HG02870 (cell line): Measurements from ENCODE around the gene MICALL1.

Source experiments
- ATAC-seq: cut with Tn5 transposase; IDR thresholded peaks from one replicate; pipeline ENCODE4 v1.9.1; 2021; ENCODE audit warnings: mild to moderate bottlenecking, moderate library complexity; ENCODE audit not compliant: unreplicated experiment

Gene MICALL1

DNA sequence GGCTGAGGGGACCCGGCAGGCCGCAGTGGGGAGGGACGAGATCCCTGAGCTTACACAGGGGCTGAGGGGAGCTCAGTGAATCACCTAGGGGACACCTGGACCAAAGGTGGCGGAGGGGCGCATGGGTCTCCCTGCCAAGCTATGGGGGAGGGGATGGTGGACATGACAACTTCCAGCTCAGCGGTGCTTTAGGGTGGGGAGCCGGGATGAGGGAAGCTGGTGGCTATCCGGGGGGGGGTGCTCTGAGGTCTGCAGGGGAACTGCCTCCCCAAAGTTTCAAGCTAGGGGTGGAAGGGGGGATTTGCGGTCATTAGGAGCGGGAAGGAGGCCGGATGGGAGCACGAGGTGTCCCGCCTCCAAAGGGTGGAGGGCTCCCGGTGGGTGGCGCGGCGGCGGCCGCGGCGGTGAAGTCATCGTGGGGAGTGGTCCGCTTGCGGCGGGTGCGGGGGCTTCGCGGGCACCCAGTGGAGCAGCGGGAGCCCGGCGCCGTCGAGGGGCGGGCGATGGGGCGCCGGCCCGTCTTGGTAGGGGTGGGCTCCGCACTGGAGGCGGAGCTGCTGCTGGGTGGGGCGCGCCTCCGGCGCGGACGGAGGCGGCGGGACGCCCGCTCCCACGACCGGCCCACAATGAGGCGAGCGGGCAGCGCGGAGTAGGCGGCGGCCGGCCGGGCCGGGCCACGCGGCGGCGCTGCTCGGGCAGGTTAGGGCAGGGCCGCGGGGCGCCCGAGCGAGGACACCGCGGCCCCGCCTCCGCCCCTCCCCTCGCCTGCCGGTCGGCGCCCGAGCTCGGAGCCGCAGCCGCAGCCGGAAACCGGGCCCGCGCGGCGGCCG is at the start of gene MICALL1:
MICALL1 (plus strand) TSS at position 764 of the 830 bp plus-strand sequence. CDS start 126 bp downstream, outside the sequence.
- ATAC-seq, result no peak

- ATAC-seq, result no peak
These were observed 45.2 kb upstream of the MICALL1 start for GRCh38 chr22:37860796-37861421.

DNA sequence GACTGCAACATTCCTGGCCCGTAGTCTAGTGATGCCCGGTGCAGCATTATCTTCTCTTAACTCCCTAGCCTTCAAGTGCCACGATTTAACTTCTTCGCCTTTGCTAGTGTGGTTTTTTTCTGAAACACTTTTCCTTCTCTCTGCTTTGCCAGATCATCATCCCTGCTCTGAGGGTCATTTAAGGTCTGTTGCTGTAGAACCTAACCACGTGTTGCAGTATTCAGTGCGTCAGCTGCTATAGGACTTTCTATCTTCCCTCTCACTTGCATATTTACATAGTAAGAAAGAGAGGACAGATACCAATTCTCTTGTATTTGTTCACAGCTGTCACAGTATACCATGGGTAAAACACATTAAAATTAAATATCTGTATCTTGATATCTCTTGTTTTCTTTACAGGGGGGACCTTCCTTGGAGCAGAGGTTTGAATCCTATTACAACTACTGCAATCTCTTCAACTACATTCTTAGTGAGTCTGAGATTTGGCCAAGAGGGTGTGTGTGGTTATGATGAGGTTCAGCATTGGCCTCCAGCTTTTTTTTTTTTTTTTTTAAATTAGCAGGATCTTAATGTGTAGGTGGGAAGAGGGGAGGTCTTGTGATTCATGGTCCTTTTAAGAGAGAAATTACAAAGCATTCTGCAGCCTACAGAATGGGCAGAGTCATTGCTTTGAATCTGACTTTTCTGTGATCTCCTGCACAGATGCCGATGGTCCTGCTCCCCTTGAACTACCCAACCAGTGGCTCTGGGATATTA is 43.3 kb upstream of the MICALL1 start:
- no peak for ATAC-seq

DNA sequence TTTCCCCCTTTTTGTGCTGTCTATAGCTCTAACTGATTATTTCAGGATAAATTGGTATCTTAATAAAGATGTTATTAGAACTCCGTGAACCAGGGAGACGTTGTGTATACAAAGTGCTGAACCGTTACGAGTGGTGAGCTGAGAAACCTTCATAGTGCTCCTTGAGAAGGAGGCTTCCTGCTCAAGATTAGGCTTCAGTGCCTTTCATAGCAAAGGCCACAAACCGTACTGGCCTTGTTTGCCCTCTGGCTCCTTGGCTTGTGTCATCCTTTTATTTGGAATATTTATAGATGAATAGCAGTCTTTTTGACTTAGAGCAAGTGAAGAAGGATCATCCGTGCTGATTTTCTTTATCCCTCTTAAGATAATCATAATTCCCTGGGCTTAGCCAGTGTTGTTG is 40.6 kb upstream of the MICALL1 start:
- ATAC-seq, result no peak

GRCh38 chr22:37870273-37870672 is 35.8 kb upstream of the MICALL1 start:
- no peak for ATAC-seq

- ATAC-seq, result no peak
These were observed 25.2 kb upstream of the MICALL1 start for GRCh38 chr22:37880668-37881440.

- ATAC-seq, result no peak
These were observed 21.7 kb upstream of the MICALL1 start for GRCh38 chr22:37884420-37884819.

GRCh38 chr22:37887584-37888378 is 18.3 kb upstream of the MICALL1 start:
- ATAC-seq, result no peak

DNA sequence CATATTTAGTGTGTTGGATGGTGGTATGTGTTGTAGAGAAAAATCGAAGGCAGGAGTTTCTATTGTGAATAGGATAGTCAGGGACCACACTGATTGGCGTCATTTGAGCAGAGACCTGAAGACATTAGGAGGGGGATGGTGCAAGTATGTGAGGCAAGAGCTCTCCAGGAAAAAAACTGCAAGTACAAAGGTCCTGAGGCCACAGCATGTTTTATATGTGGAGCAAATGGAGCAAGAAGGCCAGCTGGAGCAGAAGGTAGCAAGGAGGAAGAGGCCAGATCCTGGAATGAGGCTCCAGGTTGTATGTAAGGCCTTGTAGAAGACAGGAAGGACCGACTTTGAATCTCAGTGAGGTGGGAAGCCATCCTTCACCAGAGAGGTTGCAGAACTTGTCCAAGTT is 14.2 kb upstream of the MICALL1 start:
- no peak for ATAC-seq

GRCh38 chr22:37892566-37893335 is 13.3 kb upstream of the MICALL1 start:
- ATAC-seq, result no peak

- ATAC-seq, result no peak
These were observed 12.5 kb upstream of the MICALL1 start for GRCh38 chr22:37893583-37893983.

DNA sequence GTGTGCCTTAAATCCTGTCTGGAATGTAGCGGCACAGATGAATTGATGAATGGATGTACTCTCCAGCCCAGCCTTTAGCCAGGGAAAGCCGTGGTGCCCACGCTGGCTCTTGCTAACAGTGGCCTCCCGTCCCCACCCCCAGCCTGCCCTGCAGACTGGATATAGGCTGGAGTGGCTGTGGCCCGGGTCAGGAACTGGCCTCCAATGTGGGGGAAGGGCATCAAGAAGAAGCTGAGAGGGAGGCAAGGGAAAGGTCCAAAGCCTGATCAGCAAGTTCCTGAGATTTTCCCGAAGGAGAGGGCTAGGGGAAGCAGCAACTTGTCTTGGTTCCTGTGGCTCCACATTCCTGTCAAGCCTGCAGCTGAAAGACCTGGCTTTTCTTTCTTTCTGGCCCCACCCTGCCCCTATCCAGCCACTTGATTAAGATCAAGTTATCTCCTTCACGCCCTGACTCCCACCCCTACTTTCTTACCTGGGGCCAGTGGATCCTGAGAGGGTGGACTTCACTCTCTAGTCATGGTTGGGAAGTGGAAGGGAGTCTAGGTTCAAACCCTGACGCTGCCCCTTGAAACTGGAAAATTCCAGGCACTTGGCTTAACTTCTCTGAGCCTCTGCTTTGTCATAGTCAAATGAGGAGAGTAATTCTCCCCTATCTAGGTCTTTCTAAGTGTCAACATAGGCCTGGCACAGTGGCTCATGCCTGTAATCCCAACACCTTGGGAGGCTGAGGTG is 11.0 kb upstream of the MICALL1 start:
- ATAC-seq, result no peak

- ATAC-seq, result no peak
These were observed 9.9 kb upstream of the MICALL1 start for GRCh38 chr22:37896181-37896592.

GRCh38 chr22:37896939-37897338 is 9.2 kb upstream of the MICALL1 start:
- no peak for ATAC-seq

- ATAC-seq, result no peak
These were observed 8.3 kb upstream of the MICALL1 start for GRCh38 chr22:37897807-37898206.

- no peak for ATAC-seq
These were observed 7.5 kb upstream of the MICALL1 start for GRCh38 chr22:37898441-37899181.

DNA sequence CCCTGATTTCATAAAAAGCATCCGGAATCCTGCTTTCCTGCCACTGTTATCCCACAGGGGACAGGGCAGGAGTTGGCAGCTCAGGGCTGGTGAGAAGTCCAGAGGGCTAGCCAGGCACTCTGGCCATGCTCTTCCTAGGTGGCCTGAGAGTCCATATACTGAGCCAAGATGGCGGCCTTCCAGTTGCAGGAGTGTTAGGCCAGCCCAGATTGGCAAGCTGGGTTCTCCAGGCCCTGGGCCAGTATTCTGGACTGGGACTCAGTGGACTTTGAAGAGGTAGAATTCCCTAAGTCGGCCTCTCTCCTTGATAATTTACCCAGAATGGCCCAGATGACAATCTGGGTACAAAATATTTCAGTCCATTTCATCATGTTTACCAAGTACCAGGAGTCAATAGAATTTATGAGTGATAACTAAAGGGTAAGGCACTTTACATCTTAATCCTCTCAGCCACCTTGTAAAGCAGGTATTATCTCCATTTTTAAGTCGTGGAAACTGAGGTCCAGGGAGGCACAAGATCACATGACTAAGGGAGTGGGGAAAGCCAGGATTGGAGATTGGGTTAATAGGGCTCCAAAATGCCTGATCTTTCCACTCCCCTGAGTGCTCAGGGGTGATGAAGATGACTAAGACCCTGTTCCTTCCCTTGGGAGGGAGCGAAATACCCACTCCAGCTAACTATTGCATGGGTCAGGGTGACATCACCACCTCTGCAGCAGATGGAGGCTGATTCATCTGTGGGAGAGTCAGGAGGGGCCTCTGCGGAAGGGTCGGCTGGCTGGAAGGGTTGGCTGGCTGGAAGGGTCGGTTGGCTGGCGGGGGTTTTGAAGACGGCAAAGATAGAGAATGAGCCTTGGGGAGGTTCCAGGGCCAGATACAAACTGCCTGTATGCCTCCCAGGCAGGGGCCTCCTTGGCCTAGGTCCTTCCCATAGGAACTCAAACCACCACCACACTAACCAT is 1.2 kb upstream of the MICALL1 start:
- no peak for ATAC-seq
